HCT116 (cell line): Measurements from ENCODE around the gene FBXO42. TPM values are rescaled to one million over a fixed set of nuclear protein-coding genes. Genes with fewer than 3 reads are reported as not detected.

ENCODE experiments used
- ATAC-seq: fragments of 200-7000 bp; cut with Tn5 transposase; 2 replicates; pipeline ENCODE4 v1.9.1; 2020; ENCODE audit warnings: mild to moderate bottlenecking, moderate library complexity
- BruUV-seq: library from RNA; stranded (reverse); fragments of 400-500 nt; replicated peaks from 2 replicates; lab custom pipeline; 2021; lab: Mats Ljungman, UMichigan
- CTCF ChIA-PET: fragments of 300-600 bp; sonication (Branson Sonifier 250); formaldehyde crosslinking; loops from one replicate; lab custom pipeline; 2021; ENCODE audit warnings: antibody characterized with exemption; lab: Charles Lee
- POLR2A ChIA-PET: fragments of 300-600, 350-600 bp; sonication (Branson Sonifier 250); formaldehyde crosslinking; loops from one replicate; lab custom pipeline; 2021; ENCODE audit warnings: antibody characterized with exemption; lab: Charles Lee
- RAD21 ChIA-PET, 2 experiments: fragments of 300-600 bp; sonication (Branson Sonifier 250); formaldehyde crosslinking; loops; one replicate each; lab custom pipeline; 2023; ENCODE audit warnings: low total read pairs in 2 of 2; ENCODE audit not compliant: uncharacterized antibody in 2 of 2, unreplicated experiment in 2 of 2, low non-redundant PET in 1 of 2; lab: Charles Lee
- DNase-seq: peaks from one replicate; pipeline ENCODE4 v3.0.0-alpha.2; 2010; ENCODE audit warnings: low read depth, low spot score
- H2AFZ ChIP-seq: fragments of 200-600 bp; shearing (Covaris generic), sonication (generic); 2 replicates; pipeline ENCODE4 v1.6.1; 2017; ENCODE audit warnings: low read depth, mixed run types, mixed read lengths, antibody characterized with exemption, low read length; ENCODE audit not compliant: poor library complexity, severe bottlenecking
- H3K27ac ChIP-seq: 2 replicates; pipeline ENCODE4 v1.5.1; 2012; ENCODE audit warnings: low read depth, low read length
- H3K27me3 ChIP-seq: fragments of 200-600 bp; sonication (generic); 2 replicates; pipeline ENCODE4 v1.6.1; 2016; ENCODE audit warnings: mixed run types, low read length, mixed read lengths; ENCODE audit not compliant: insufficient read depth
- H3K36me3 ChIP-seq, 2 experiments: fragments of 200-500 bp in 1 of 2; fragments of 200-600 bp in 1 of 2; sonication (Bioruptor generic) in 1 of 2; sonication (generic) in 1 of 2; 2 replicates each; pipeline versions ENCODE4 v1.5.1 to v1.6.1; 2014 to 2016; ENCODE audit warnings: low read length in 2 of 2, inconsistent platforms in 1 of 2, mixed read lengths in 1 of 2, mixed run types in 1 of 2; ENCODE audit not compliant: insufficient read depth in 2 of 2, control insufficient read depth in 1 of 2
- H3K4me1 ChIP-seq, 2 experiments: fragments of 200-600 bp in 1 of 2; sonication (generic) in 1 of 2; 2 replicates each; pipeline versions ENCODE4 v1.5.1 to v1.6.1; 2012 to 2017; ENCODE audit warnings: low read length in 2 of 2, inconsistent platforms in 1 of 2, mild to moderate bottlenecking in 1 of 2, mixed read lengths in 1 of 2, mixed run types in 1 of 2, moderate library complexity in 1 of 2; ENCODE audit not compliant: insufficient read depth in 2 of 2, control insufficient read depth in 1 of 2
- H3K4me2 ChIP-seq: fragments of 200-600 bp; sonication (generic); 2 replicates; pipeline ENCODE4 v1.6.1; 2017; ENCODE audit warnings: mixed run types, low read length, mixed read lengths
- H3K4me3 ChIP-seq, 2 experiments: fragments of 200-600 bp in 1 of 2; sonication (generic) in 1 of 2; replicated peaks in 1 of 2; 2 replicates each; pipeline ENCODE4 v1.5.1; 2011 to 2016; ENCODE audit warnings: low read length in 2 of 2, control low read depth in 1 of 2, low read depth in 1 of 2, mild to moderate bottlenecking in 1 of 2, mixed read lengths in 1 of 2, mixed run types in 1 of 2
- H3K79me2 ChIP-seq: fragments of 200-600 bp; sonication (generic); 2 replicates; pipeline ENCODE4 v1.6.1; 2017; ENCODE audit warnings: mild to moderate bottlenecking, mixed run types, low read length, moderate library complexity, mixed read lengths; ENCODE audit not compliant: insufficient read depth
- H3K9ac ChIP-seq: fragments of 200-600 bp; sonication (generic); 2 replicates; pipeline ENCODE4 v1.6.1; 2016; ENCODE audit warnings: low read length, mixed read lengths
- H3K9me2 ChIP-seq: fragments of 200-600 bp; sonication (generic), shearing (Covaris generic); 2 replicates; pipeline ENCODE4 v1.6.1; 2017; ENCODE audit warnings: mixed run types, mild to moderate bottlenecking, moderate library complexity; ENCODE audit not compliant: insufficient read depth
- H3K9me3 ChIP-seq, 2 experiments: fragments of 200-500 bp in 1 of 2; fragments of 200-600 bp in 1 of 2; sonication (Bioruptor generic) in 1 of 2; sonication (generic) in 1 of 2; 2 replicates each; pipeline ENCODE4 v1.6.1; 2014 to 2017; ENCODE audit warnings: low read length in 2 of 2, mixed read lengths in 2 of 2, inconsistent platforms in 1 of 2, low read depth in 1 of 2, mild to moderate bottlenecking in 1 of 2, mixed run types in 1 of 2, moderate library complexity in 1 of 2; ENCODE audit not compliant: control insufficient read depth in 1 of 2, insufficient read depth in 1 of 2
- H4K20me1 ChIP-seq: fragments of 200-600 bp; sonication (generic), shearing (Covaris generic); 2 replicates; pipeline ENCODE4 v1.6.1; 2017; ENCODE audit warnings: mixed run types, mild to moderate bottlenecking, moderate library complexity; ENCODE audit not compliant: insufficient read depth
- CBX3 ChIP-seq: IDR thresholded peaks from 2 replicates; pipeline ENCODE4 v1.6.1; 2012; ENCODE audit warnings: low read depth
- CTCF ChIP-seq, 3 experiments: fragments of 200-600 bp in 1 of 3; sonication (generic) in 1 of 3; IDR thresholded peaks in 2 of 3; conservative IDR thresholded peaks in 1 of 3; 2 replicates each; pipeline ENCODE4 v1.5.1; 2012 to 2017; ENCODE audit warnings: low read depth in 2 of 3, low read length in 2 of 3, antibody characterized with exemption in 1 of 3, borderline replicate concordance in 1 of 3, control low read depth in 1 of 3, mild to moderate bottlenecking in 1 of 3, mixed read lengths in 1 of 3, mixed run types in 1 of 3, moderate library complexity in 1 of 3; ENCODE audit not compliant: insufficient read depth in 1 of 3
- EGR1 ChIP-seq: IDR thresholded peaks from 2 replicates; pipeline ENCODE4 v1.6.1; 2012; ENCODE audit warnings: low read depth
- ELF1 ChIP-seq: IDR thresholded peaks from 2 replicates; pipeline ENCODE4 v1.6.1; 2012; ENCODE audit warnings: low read depth, borderline replicate concordance
- EZH2phosphoT487 ChIP-seq: fragments of 200-600 bp; IDR thresholded peaks from 2 replicates; pipeline ENCODE4 v1.6.1; 2018; ENCODE audit warnings: antibody characterized with exemption, borderline replicate concordance
- FOSL1 ChIP-seq: IDR thresholded peaks from 2 replicates; pipeline ENCODE4 v1.6.1; 2012; ENCODE audit warnings: low read depth
- POLR2A ChIP-seq: IDR thresholded peaks from 2 replicates; pipeline ENCODE4 v1.7.0; 2011; ENCODE audit warnings: borderline replicate concordance; ENCODE audit not compliant: insufficient read depth, insufficient read length; ENCODE audit errors: extremely low read depth
- RAD21 ChIP-seq: IDR thresholded peaks from 2 replicates; pipeline ENCODE4 v1.6.1; 2012; ENCODE audit warnings: low read depth, mild to moderate bottlenecking
- SIN3A ChIP-seq: IDR thresholded peaks from 2 replicates; pipeline ENCODE4 v1.6.1; 2012; ENCODE audit warnings: low read depth
- SRF ChIP-seq: IDR thresholded peaks from 2 replicates; pipeline ENCODE4 v1.6.1; 2012; ENCODE audit warnings: low read depth
- YY1 ChIP-seq: IDR thresholded peaks from 2 replicates; pipeline ENCODE4 v1.6.1; 2011; ENCODE audit warnings: low read length, low read depth, moderate library complexity, mild to moderate bottlenecking; ENCODE audit not compliant: insufficient replicate concordance; ENCODE audit errors: extremely low read depth
- ZBTB33 ChIP-seq: IDR thresholded peaks from 2 replicates; pipeline ENCODE4 v1.6.1; 2011; ENCODE audit warnings: mild to moderate bottlenecking, low read length, moderate library complexity; ENCODE audit not compliant: insufficient replicate concordance; ENCODE audit errors: extremely low read depth
- ZNF274 ChIP-seq: fragments of 200-500 bp; sonication (Bioruptor generic); IDR thresholded peaks from 2 replicates; pipeline ENCODE4 v1.6.1; 2014; ENCODE audit warnings: mild to moderate bottlenecking, low read depth, low read length, inconsistent platforms
- intact Hi-C: fragments of 100-400 bp; cut with micrococcal nuclease; formaldehyde crosslinking; loops from 2 replicates; pipeline ENCODE4 v1.10.0; 2022
- total RNA-seq: library from RNA; stranded (reverse); gene quantifications from one replicate; pipeline ENCODE4 v1.2.1, GENCODE V29; 2021; ENCODE audit not compliant: unreplicated experiment
- TF ChIP-seq, protein P1 (sequence below): IDR thresholded peaks from 2 replicates; pipeline ENCODE4 v1.6.1; 2012; ENCODE audit warnings: low read depth

Gene FBXO42
- total RNA-seq, 1 experiment from 2014 or later, result 20.6 TPM

DNA sequence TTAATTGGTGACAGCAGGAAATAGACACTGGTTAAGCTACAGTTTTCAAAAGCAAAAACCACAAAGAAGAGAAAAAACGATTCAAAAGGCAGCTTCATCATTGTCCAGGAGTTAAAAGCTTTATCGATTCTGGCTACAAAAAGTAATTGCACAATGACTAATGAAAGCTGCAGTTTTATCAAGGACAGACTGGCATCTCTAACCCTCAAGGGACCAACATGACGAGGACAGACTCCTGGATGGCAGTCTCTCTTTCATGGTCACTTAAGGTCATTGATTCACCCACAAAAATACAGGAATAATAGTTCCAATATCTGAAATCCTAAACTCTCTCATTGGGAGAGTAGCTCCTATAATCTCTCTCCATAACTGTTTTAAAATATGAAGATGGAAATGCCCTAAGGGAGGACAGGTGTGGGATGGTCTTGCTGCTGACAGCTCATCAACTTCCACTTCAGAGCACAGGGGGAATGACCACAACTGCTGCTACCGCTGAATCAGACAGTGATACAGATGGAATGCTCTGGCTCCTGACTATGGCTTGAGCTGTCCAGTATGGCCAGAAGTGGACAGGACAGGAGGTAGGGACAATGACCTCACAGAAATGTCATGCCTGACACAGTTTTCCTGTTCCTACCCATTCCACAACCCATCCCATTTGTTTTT, 97.9 kb downstream of the FBXO42 start:
- BruUV-seq, result no TSS peak
- Histone ChIP-seq H3K4me3 (no peak overlapping the region), H3K9ac (no peak overlapping the region), H3K4me2 (no peak overlapping the region), H3K27me3 (no peaks in the 10 kb centered on the region), H3K36me3 (peaks cover 7 to 30% of the 10 kb centered on the region in 2 experiments; a peak in 2 of 4 replicates), H3K4me1 (peaks cover 0 to 8% of the 10 kb centered on the region in 2 experiments; a peak in 2 of 4 replicates), H3K27ac (no peak overlapping the region), H3K79me2 (no peaks in the 10 kb centered on the region), H3K9me3 (no peaks in the 10 kb centered on the region), H3K9me2 (no peaks in the 10 kb centered on the region), H2AFZ (no peak overlapping the region), H4K20me1 (no peaks in the 10 kb centered on the region)
- ChIA-PET POLR2A (no interaction called here), RAD21 (no interaction called here), CTCF (no interaction called here)
- DNase-seq (no peak), ATAC-seq (no peak)
- intact Hi-C loops, result no loop called here
- TF ChIP-seq EGR1, result no peak
- no peak for TF ChIP-seq SIN3A
- TF ChIP-seq, protein P1, sequence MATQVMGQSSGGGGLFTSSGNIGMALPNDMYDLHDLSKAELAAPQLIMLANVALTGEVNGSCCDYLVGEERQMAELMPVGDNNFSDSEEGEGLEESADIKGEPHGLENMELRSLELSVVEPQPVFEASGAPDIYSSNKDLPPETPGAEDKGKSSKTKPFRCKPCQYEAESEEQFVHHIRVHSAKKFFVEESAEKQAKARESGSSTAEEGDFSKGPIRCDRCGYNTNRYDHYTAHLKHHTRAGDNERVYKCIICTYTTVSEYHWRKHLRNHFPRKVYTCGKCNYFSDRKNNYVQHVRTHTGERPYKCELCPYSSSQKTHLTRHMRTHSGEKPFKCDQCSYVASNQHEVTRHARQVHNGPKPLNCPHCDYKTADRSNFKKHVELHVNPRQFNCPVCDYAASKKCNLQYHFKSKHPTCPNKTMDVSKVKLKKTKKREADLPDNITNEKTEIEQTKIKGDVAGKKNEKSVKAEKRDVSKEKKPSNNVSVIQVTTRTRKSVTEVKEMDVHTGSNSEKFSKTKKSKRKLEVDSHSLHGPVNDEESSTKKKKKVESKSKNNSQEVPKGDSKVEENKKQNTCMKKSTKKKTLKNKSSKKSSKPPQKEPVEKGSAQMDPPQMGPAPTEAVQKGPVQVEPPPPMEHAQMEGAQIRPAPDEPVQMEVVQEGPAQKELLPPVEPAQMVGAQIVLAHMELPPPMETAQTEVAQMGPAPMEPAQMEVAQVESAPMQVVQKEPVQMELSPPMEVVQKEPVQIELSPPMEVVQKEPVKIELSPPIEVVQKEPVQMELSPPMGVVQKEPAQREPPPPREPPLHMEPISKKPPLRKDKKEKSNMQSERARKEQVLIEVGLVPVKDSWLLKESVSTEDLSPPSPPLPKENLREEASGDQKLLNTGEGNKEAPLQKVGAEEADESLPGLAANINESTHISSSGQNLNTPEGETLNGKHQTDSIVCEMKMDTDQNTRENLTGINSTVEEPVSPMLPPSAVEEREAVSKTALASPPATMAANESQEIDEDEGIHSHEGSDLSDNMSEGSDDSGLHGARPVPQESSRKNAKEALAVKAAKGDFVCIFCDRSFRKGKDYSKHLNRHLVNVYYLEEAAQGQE, result no peak
- TF ChIP-seq RAD21, result no peak
- TF ChIP-seq POLR2A, result no peak
- TF ChIP-seq ZBTB33, result no peak
- TF ChIP-seq CBX3, result no peak
- TF ChIP-seq ZNF274, result no peak
- no peak for TF ChIP-seq EZH2phosphoT487
- no peak for TF ChIP-seq ELF1
- no peak for TF ChIP-seq SRF
- TF ChIP-seq CTCF (IDR thresholded peaks at IDR 0.05 in 2 of 3, conservative IDR thresholded peaks at IDR 0.05 in 1 of 3; ENCODE audit: borderline replicate concordance in 1 of 3, insufficient read depth in 1 of 3, low read depth in 2 of 3, low read length in 2 of 3), result no peak
- no peak for TF ChIP-seq FOSL1
- TF ChIP-seq YY1, result no peak
